Neural progenitor cell (in vitro differentiated cells): ENCODE data around the gene TMEM178B. TPM values are rescaled to one million over a fixed set of nuclear protein-coding genes. Genes with fewer than 3 reads are reported as not detected.
"Not testable (repeated sequence)": the region's sequence is repeated elsewhere in the genome, so short reads cannot be mapped to it uniquely, and the experiment has no call there.

Experiments used
- DNase-seq: peaks from one replicate; pipeline ENCODE4 v3.0.0-alpha.2; 2016; ENCODE audit warnings: low spot score
- H2AFZ ChIP-seq: fragments of 200-600 bp; sonication (generic); replicated peaks from 2 replicates; pipeline ENCODE4 v1.6.1; 2016; ENCODE audit warnings: antibody characterized with exemption
- H3F3A ChIP-seq: fragments of 200-600 bp; sonication (generic); 2 replicates; pipeline ENCODE4 v1.6.1; 2016; ENCODE audit warnings: antibody characterized with exemption, low read depth
- H3K27ac ChIP-seq: fragments of 200-600 bp; sonication (generic); 2 replicates; pipeline ENCODE4 v1.5.1; 2016; ENCODE audit warnings: mild to moderate bottlenecking
- H3K27me3 ChIP-seq: fragments of 200-600 bp; sonication (generic); 2 replicates; pipeline ENCODE4 v1.6.1; 2016; ENCODE audit warnings: mild to moderate bottlenecking, moderate library complexity
- H3K36me3 ChIP-seq: fragments of 200-600 bp; sonication (generic); 2 replicates; pipeline ENCODE4 v1.5.1; 2016
- H3K4me1 ChIP-seq: fragments of 200-600 bp; sonication (generic); 2 replicates; pipeline ENCODE4 v1.6.1; 2016; ENCODE audit warnings: mixed run types
- H3K4me2 ChIP-seq: fragments of 200-600 bp; sonication (generic); 2 replicates; pipeline ENCODE4 v1.6.1; 2016
- H3K4me3 ChIP-seq: fragments of 200-600 bp; sonication (generic); 2 replicates; pipeline ENCODE4 v1.5.1; 2016
- H3K79me2 ChIP-seq: fragments of 200-600 bp; sonication (generic); 2 replicates; pipeline ENCODE4 v1.6.1; 2016; ENCODE audit warnings: low read depth
- H3K9ac ChIP-seq: fragments of 200-600 bp; sonication (generic); 2 replicates; pipeline ENCODE4 v1.6.1; 2016
- H3K9me3 ChIP-seq: fragments of 200-600 bp; sonication (generic); 2 replicates; pipeline ENCODE4 v1.5.1; 2016; ENCODE audit warnings: low read depth
- H4K20me1 ChIP-seq: fragments of 200-600 bp; sonication (generic); 2 replicates; pipeline ENCODE4 v1.6.1; 2016; ENCODE audit warnings: low read depth
- H3K27ac Mint-ChIP-seq: 3 replicates; pipeline ENCODE4 v1.8.0; 2021; ENCODE audit warnings: mixed read lengths
- H3K27me3 Mint-ChIP-seq: 2 replicates; pipeline ENCODE4 v1.8.0; 2022; ENCODE audit warnings: low read depth, mild to moderate bottlenecking, inconsistent platforms, moderate library complexity, mixed read lengths; ENCODE audit not compliant: insufficient read depth
- H3K36me3 Mint-ChIP-seq: 3 replicates; pipeline ENCODE4 v1.8.0; 2021; ENCODE audit warnings: mixed read lengths
- H3K4me1 Mint-ChIP-seq: 3 replicates; pipeline ENCODE4 v1.8.0; 2021; ENCODE audit warnings: mixed read lengths
- H3K4me3 Mint-ChIP-seq: 3 replicates; pipeline ENCODE4 v1.8.0; 2021; ENCODE audit warnings: mild to moderate bottlenecking, moderate library complexity, mixed read lengths
- H3K9me3 Mint-ChIP-seq: 3 replicates; pipeline ENCODE4 v1.8.0; 2020; ENCODE audit warnings: mixed read lengths
- EZH2 ChIP-seq: fragments of 200-600 bp; sonication (generic); IDR thresholded peaks from 2 replicates; pipeline ENCODE4 v1.6.1; 2017; ENCODE audit warnings: antibody characterized with exemption, mild to moderate bottlenecking, moderate library complexity
- EZH2phosphoT487 ChIP-seq: fragments of 200-600 bp; sonication (generic); IDR thresholded peaks from 2 replicates; pipeline ENCODE4 v1.6.1; 2017; ENCODE audit warnings: antibody characterized with exemption
- total RNA-seq: library from RNA; depleted of rRNA; stranded (reverse); fragments of >200 nt; gene quantifications from 2 replicates; pipeline ENCODE4 v1.2.3, GENCODE V29; 2015; ENCODE audit warnings: low replicate concordance
- TF ChIP-seq, protein P1 (sequence below): fragments of 200-600 bp; sonication (generic); IDR thresholded peaks from 2 replicates; pipeline ENCODE4 v1.5.1; 2017; ENCODE audit warnings: antibody characterized with exemption, mild to moderate bottlenecking

Gene TMEM178B
- total RNA-seq, 1 donor from 2014 or later = 2.9 TPM

DNA sequence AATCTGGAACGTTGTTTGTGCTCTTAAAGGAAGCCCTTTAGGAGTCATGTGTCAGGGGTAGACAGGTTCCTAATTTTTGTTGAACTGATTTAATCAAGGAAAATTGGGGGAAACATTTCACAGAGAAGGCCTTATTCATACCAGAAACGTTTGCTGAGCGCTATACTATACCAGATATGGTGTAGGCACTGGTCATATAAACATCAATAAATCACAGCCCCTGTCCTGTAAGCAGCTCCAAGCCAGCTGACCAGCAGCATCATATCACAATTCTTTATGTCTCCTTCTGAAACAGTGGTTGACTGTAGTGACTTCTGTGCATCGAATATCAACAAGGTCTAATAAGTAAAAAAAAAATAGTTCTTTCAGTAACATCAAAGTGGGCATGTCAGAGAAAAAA lies 1.1 kb downstream of the TMEM178B start:
- no peaks in the 10 kb centered on the region for H3K9me3 Mint-ChIP-seq
- no peak overlapping the region for H3K4me3 Mint-ChIP-seq
- H2AFZ ChIP-seq = peak overlapping the region; percentile 98
- peaks cover 22% of the 10 kb centered on the region for H3K79me2 ChIP-seq
- peaks cover 5% of the 10 kb centered on the region for H3K27me3 Mint-ChIP-seq
- H3K9ac ChIP-seq = no peak overlapping the region
- H3K27ac ChIP-seq = no peak overlapping the region
- H3K27me3 ChIP-seq = peaks cover 60% of the 10 kb centered on the region
- H3K36me3 ChIP-seq = no peaks in the 10 kb centered on the region
- no peak for DNase-seq
- H3K27ac Mint-ChIP-seq = peak overlapping the region; percentile 76
- H3F3A ChIP-seq = peaks cover 28% of the 10 kb centered on the region
- H3K4me3 ChIP-seq = peak overlapping the region; percentile 81
- no peaks in the 10 kb centered on the region for H3K36me3 Mint-ChIP-seq
- peaks cover 11% of the 10 kb centered on the region for H4K20me1 ChIP-seq
- H3K9me3 ChIP-seq = no peaks in the 10 kb centered on the region
- H3K4me1 ChIP-seq = peaks cover 35% of the 10 kb centered on the region
- peaks cover 11% of the 10 kb centered on the region for H3K4me1 Mint-ChIP-seq
- TF ChIP-seq, protein P1, sequence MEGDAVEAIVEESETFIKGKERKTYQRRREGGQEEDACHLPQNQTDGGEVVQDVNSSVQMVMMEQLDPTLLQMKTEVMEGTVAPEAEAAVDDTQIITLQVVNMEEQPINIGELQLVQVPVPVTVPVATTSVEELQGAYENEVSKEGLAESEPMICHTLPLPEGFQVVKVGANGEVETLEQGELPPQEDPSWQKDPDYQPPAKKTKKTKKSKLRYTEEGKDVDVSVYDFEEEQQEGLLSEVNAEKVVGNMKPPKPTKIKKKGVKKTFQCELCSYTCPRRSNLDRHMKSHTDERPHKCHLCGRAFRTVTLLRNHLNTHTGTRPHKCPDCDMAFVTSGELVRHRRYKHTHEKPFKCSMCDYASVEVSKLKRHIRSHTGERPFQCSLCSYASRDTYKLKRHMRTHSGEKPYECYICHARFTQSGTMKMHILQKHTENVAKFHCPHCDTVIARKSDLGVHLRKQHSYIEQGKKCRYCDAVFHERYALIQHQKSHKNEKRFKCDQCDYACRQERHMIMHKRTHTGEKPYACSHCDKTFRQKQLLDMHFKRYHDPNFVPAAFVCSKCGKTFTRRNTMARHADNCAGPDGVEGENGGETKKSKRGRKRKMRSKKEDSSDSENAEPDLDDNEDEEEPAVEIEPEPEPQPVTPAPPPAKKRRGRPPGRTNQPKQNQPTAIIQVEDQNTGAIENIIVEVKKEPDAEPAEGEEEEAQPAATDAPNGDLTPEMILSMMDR = no peak
- no peak for TF ChIP-seq EZH2
- TF ChIP-seq EZH2phosphoT487 = no peak
- peak overlapping the region; percentile 96 for H3K4me2 ChIP-seq

DNA sequence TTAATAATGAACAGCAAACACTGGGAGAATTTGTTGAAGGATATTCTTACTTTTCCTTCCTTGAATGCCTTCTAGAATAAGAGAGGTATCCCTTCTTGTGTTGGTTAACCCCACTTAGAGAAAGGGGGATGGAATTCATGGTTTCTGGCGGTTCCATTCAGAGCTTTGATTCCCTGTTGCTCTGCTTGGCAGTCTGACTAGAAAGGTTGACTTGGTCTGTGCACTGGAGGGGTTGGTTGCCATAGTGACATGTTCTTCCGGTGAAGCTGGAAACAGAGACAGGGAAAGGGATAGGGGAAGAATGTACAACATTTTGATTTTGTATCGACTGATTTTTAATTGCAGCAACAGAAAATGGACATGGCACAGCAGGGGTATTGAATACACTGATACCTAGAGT lies 2.5 kb downstream of the TMEM178B start:
- H3K9me3 Mint-ChIP-seq = no peaks in the 10 kb centered on the region
- Histone ChIP-seq H3K4me1 (peaks cover 30% of the 10 kb centered on the region), H4K20me1 (peaks cover 11% of the 10 kb centered on the region), H3K9me3 (no peaks in the 10 kb centered on the region), H3K27me3 (peaks cover 47% of the 10 kb centered on the region), H3K4me3 (peak overlapping the region; percentile 17), H3K27ac (no peak overlapping the region), H3K79me2 (peaks cover 22% of the 10 kb centered on the region), H2AFZ (peak overlapping the region; percentile 36), H3F3A (peaks cover 25% of the 10 kb centered on the region), H3K9ac (no peak overlapping the region), H3K4me2 (peak overlapping the region; percentile 58), H3K36me3 (no peaks in the 10 kb centered on the region)
- peak; percentile 79 for DNase-seq
- peaks cover 6% of the 10 kb centered on the region for H3K4me1 Mint-ChIP-seq
- peaks cover 3% of the 10 kb centered on the region for H3K27me3 Mint-ChIP-seq
- no peak overlapping the region for H3K27ac Mint-ChIP-seq
- no peak overlapping the region for H3K4me3 Mint-ChIP-seq
- no peaks in the 10 kb centered on the region for H3K36me3 Mint-ChIP-seq
- no peak for TF ChIP-seq EZH2phosphoT487
- TF ChIP-seq EZH2 = no peak
- TF ChIP-seq, protein P1 = no peak

GRCh38 chr7:141079219-141079618 lies 5.4 kb downstream of the TMEM178B start:
- Histone ChIP-seq H3K4me1 (peaks cover 23% of the 10 kb centered on the region), H3K27ac (no peak overlapping the region), H3K79me2 (peaks cover 22% of the 10 kb centered on the region), H3K36me3 (no peaks in the 10 kb centered on the region), H3F3A (peaks cover 4% of the 10 kb centered on the region), H2AFZ (no peak overlapping the region), H3K4me3 (no peak overlapping the region), H3K9ac (no peak overlapping the region), H4K20me1 (no peaks in the 10 kb centered on the region), H3K27me3 (peaks cover 18% of the 10 kb centered on the region), H3K9me3 (no peaks in the 10 kb centered on the region), H3K4me2 (no peak overlapping the region)
- no peak for TF ChIP-seq EZH2phosphoT487
- no peak for TF ChIP-seq EZH2
- TF ChIP-seq, protein P1 = no peak
- Mint-ChIP-seq H3K27me3 (peaks cover 2% of the 10 kb centered on the region), H3K9me3 (no peaks in the 10 kb centered on the region), H3K4me3 (no peak overlapping the region), H3K36me3 (no peaks in the 10 kb centered on the region), H3K4me1 (peaks cover 6% of the 10 kb centered on the region), H3K27ac (no peak overlapping the region)
- DNase-seq = no peak

- not testable (repeated sequence) for H3K9ac ChIP-seq, H3K27ac ChIP-seq, H2AFZ ChIP-seq, H3K36me3 ChIP-seq, H3K9me3 Mint-ChIP-seq, H3K9me3 ChIP-seq, DNase-seq, H3K4me3 ChIP-seq, H3K27ac Mint-ChIP-seq, H4K20me1 ChIP-seq, H3K4me2 ChIP-seq, H3K4me1 Mint-ChIP-seq, H3K27me3 Mint-ChIP-seq, H3K4me1 ChIP-seq, H3K27me3 ChIP-seq, H3K36me3 Mint-ChIP-seq, H3F3A ChIP-seq, H3K79me2 ChIP-seq, H3K4me3 Mint-ChIP-seq
These were observed 15.6 kb downstream of the TMEM178B start for GRCh38 chr7:141089490-141089889.
